ENCODE measurements around the gene MED25. TPM values are rescaled to one million over a fixed set of nuclear protein-coding genes. Genes with fewer than 3 reads are reported as not detected.

The MED25 gene
- total and polyA plus RNA-seq, 9 of the 15 experiments (the other 6 are each of a cell fraction or from before 2014, with no cell fraction given) = 4.1 to 93.9 (median 19.3) TPM

- TF ChIP-seq REST (IDR thresholded peaks at IDR 0.05; ENCODE audit: borderline replicate concordance) (no peak), REST (CRISPR knock-in tag; IDR thresholded peaks at IDR 0.05; ENCODE audit: low read depth) (peak; percentile 11; the same call in 1 of the 2 replicates), ZBTB26 (CRISPR knock-in tag; IDR thresholded peaks at IDR 0.05) (0 out of 2 replicates have a peak, but pooled peaks have one; percentile 27), ARID1B (IDR thresholded peaks at IDR 0.05) (no peak), POLR2G (IDR thresholded peaks at IDR 0.05; ENCODE audit: low read depth, low read length) (peak; percentile 60), CHCHD3 (CRISPR knock-in tag; IDR thresholded peaks at IDR 0.05) (no peak)
Measured at GRCh38 chr19:49877879-49878743, 60.0 kb downstream of the MED25 start (continued).

Measured in K562 (cell line).